SH-SY5Y (cell line): Measurements from ENCODE around the gene PPP1R14C.

Experiments used
- GATA2 ChIP-seq: IDR thresholded peaks from 2 replicates; pipeline ENCODE4 v1.6.1; 2011; ENCODE audit warnings: mild to moderate bottlenecking, low read depth, low read length
- GATA3 ChIP-seq: IDR thresholded peaks from 2 replicates; pipeline ENCODE4 v1.6.1; 2011; ENCODE audit warnings: low read depth, mild to moderate bottlenecking, low read length, moderate library complexity

DNA sequence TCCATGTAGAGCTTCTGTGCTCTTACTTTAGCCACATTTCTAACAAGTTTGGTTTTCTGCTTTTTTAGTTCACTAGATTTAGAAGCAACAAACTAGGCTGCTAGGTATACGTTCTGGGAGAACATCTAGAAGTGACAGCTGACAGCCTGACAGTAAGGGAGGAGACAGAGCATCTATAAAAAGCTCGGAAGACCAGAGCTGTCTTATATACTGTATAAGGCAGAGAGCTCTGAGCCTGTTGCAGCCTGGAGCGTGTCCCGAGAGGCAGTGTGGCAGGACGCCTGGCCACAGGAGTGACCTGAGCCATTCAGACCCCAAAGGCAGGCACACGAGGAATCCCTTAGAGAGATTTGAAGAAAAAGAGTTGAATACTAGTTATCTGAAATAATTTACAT, 24.6 kb downstream of the PPP1R14C start:
- TF ChIP-seq GATA2 (no peak), GATA3 (no peak)
